K562 (cell line): ENCODE measurements around the gene KYAT1. TPM values are rescaled to one million over a fixed set of nuclear protein-coding genes. Genes with fewer than 3 reads are reported as not detected.

Experiments used
- ATF2 ChIP-seq: sonication (generic); formaldehyde crosslinking; IDR thresholded peaks from 2 replicates; pipeline ENCODE4 v1.8.1; 2022; ENCODE audit warnings: missing genetic modification reagents
- CEBPZ ChIP-seq: fragments of 150-350 bp; IDR thresholded peaks from 2 replicates; pipeline ENCODE4 v1.6.1; 2014; ENCODE audit warnings: low read depth, mild to moderate bottlenecking, low read length, borderline replicate concordance
- ETV6 ChIP-seq, 3 experiments: fragments of 150-350 bp in 1 of 3; sonication (generic) in 1 of 3; formaldehyde crosslinking in 1 of 3; IDR thresholded peaks; 2 replicates each; pipeline versions ENCODE4 v1.6.1 to v1.8.0; 2014 to 2022; ENCODE audit warnings: borderline replicate concordance in 2 of 3, low read depth in 2 of 3, antibody characterized with exemption in 1 of 3, low read length in 1 of 3, mild to moderate bottlenecking in 1 of 3, missing genetic modification reagents in 1 of 3
- FOXP4 ChIP-seq: sonication (generic); formaldehyde crosslinking; IDR thresholded peaks from 2 replicates; pipeline ENCODE4 v1.8.0; 2022; ENCODE audit warnings: mild to moderate bottlenecking, missing genetic modification reagents, borderline replicate concordance
- IFI16 ChIP-seq: fragments of 250-450 bp; sonication (Bioruptor Pico); IDR thresholded peaks from 2 replicates; pipeline ENCODE4 v2.1.2; 2022; ENCODE audit warnings: mild to moderate bottlenecking, inconsistent platforms
- KDM4B ChIP-seq, 2 experiments: fragments of 450-650 bp in 1 of 2; sonication (generic) in 1 of 2; IDR thresholded peaks; 2 replicates each; pipeline ENCODE4 v1.6.1; 2016 to 2017; ENCODE audit warnings: borderline replicate concordance in 2 of 2, antibody characterized with exemption in 1 of 2, low read depth in 1 of 2, mild to moderate bottlenecking in 1 of 2
- SMARCA4 ChIP-seq: fragments of 450-650 bp; IDR thresholded peaks from 2 replicates; pipeline ENCODE4 v1.6.1; 2016
- TAL1 ChIP-seq: fragments of 450-650 bp; IDR thresholded peaks from 2 replicates; pipeline ENCODE4 v1.6.1; 2016; ENCODE audit warnings: mild to moderate bottlenecking
- ZFX ChIP-seq: sonication (generic); formaldehyde crosslinking; IDR thresholded peaks from 2 replicates; pipeline ENCODE4 v1.8.0; 2022; ENCODE audit warnings: mild to moderate bottlenecking, missing genetic modification reagents, moderate library complexity
- ZNF217 ChIP-seq: sonication (generic); formaldehyde crosslinking; IDR thresholded peaks from 2 replicates; pipeline ENCODE4 v1.8.0; 2022; ENCODE audit warnings: mild to moderate bottlenecking, missing genetic modification reagents
- polyA plus RNA-seq, 8 experiments: library from polyadenylated mRNA; depleted of rRNA in 4 of 8; stranded (reverse) in 5 of 8; unstranded in 3 of 8; fragments of >200 nt; fragmentation: Nextera tagmentation in 2 of 8; fragmentation: Illumina TruSeq in 1 of 8; extraction: Ambion mirVana in 2 of 8; extraction: Trizol in 1 of 8; gene quantifications; 2 replicates each; pipeline versions ENCODE4 v1.2.1 to v1.2.3, GENCODE V29; 2011 to 2014; ENCODE audit warnings: inconsistent platforms in 1 of 8, missing spikeins in 1 of 8
- total RNA-seq, 7 experiments: library from RNA; depleted of rRNA in 6 of 7; stranded (reverse); fragments of >200 nt in 6 of 7; fragmentation: Illumina TruSeq in 2 of 7; extraction: Trizol in 2 of 7; gene quantifications; 2 replicates each; pipeline versions ENCODE4 v1.2.1 to v1.2.3, GENCODE V29; 2011 to 2021; ENCODE audit warnings: low replicate concordance in 1 of 7
- TF ChIP-seq, protein P1 (sequence below): fragments of 250-450 bp; sonication (Bioruptor Pico); IDR thresholded peaks from 2 replicates; pipeline ENCODE4 v1.8.0; 2021; ENCODE audit warnings: mild to moderate bottlenecking, moderate library complexity

KYAT1 gene
- total and polyA plus RNA-seq, 9 of the 15 experiments (the other 6 are each of a cell fraction or from before 2014, with no cell fraction given), result 6.4 to 16.8 (median 11.1) TPM

- 0 out of 2 replicates have a peak, but pooled peaks have one; percentile 38 for TF ChIP-seq ATF2
- peak; percentile 7; the same call in 1 of the 2 replicates for TF ChIP-seq TAL1
- no peak for TF ChIP-seq IFI16 (CRISPR knock-in tag)
- no peak for TF ChIP-seq ETV6 (IDR thresholded peaks at IDR 0.05; ENCODE audit: borderline replicate concordance in 1 of 2, low read depth in 2 of 2, low read length in 1 of 2)
- TF ChIP-seq ETV6 (CRISPR knock-in tag; IDR thresholded peaks at IDR 0.05; ENCODE audit: borderline replicate concordance), result peak; percentile 80; the same call in 1 of the 2 replicates
- peak; percentile 36; the same call in 1 of the 2 replicates for TF ChIP-seq SMARCA4
- no peak for TF ChIP-seq FOXP4 (CRISPR knock-in tag)
- TF ChIP-seq CEBPZ, result no peak
- TF ChIP-seq KDM4B (IDR thresholded peaks at IDR 0.05; ENCODE audit: borderline replicate concordance in 2 of 2, low read depth in 1 of 2), result peak in 1 of 2 experiments; percentile 56; a peak in 1 of 4 replicates
- TF ChIP-seq ZNF217, result no peak
- TF ChIP-seq, protein P1, sequence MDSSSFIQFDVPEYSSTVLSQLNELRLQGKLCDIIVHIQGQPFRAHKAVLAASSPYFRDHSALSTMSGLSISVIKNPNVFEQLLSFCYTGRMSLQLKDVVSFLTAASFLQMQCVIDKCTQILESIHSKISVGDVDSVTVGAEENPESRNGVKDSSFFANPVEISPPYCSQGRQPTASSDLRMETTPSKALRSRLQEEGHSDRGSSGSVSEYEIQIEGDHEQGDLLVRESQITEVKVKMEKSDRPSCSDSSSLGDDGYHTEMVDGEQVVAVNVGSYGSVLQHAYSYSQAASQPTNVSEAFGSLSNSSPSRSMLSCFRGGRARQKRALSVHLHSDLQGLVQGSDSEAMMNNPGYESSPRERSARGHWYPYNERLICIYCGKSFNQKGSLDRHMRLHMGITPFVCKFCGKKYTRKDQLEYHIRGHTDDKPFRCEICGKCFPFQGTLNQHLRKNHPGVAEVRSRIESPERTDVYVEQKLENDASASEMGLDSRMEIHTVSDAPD (CRISPR knock-in tag), result no peak
- TF ChIP-seq ZFX (CRISPR knock-in tag), result peak; percentile 93
Measured at GRCh38 chr9:128786681-128787601, 94.8 kb downstream of the KYAT1 start, which contains the start of gene TBC1D13 (continued).
